Myometrial cell (primary cell): ENCODE measurements around the gene ZNF718. TPM values are rescaled to one million over a fixed set of nuclear protein-coding genes. Genes with fewer than 3 reads are reported as not detected.

Source experiments
- total RNA-seq: library from RNA; depleted of rRNA; stranded (reverse); fragments of >200 nt; gene quantifications from 2 replicates; pipeline ENCODE4 v1.2.3, GENCODE V29; 2015

Gene ZNF718
- 0.86 and 3.4 TPM in 2 replicates for total RNA-seq

GRCh38 chr4:124275-125081 lies at the start of gene ZNF718:
Gene ZNF718, plus strand, starts transcription at chr4:124501. Its CDS starts 170 bp downstream, at chr4:124671.

Other genes with a start within 250 kb of the ZNF718 start
- 7.3 and 11.0 TPM in 2 replicates for gene ZNF595, start 71.2 kb upstream of the ZNF718 start, total RNA-seq
- under 0.01 and 0.53 TPM in 2 replicates for gene ZNF732, start 181.0 kb downstream of the ZNF718 start, total RNA-seq
- 4.0 and 4.8 TPM in 2 replicates for gene ZNF141, start 213.3 kb downstream of the ZNF718 start, total RNA-seq